IMR-90 (cell line): ENCODE data around the gene SPTB. TPM values are rescaled to one million over a fixed set of nuclear protein-coding genes. Genes with fewer than 3 reads are reported as not detected.

ENCODE experiments used
- ATAC-seq: fragments of 200-7000 bp; cut with Tn5 transposase; 2 replicates; pipeline ENCODE4 v1.9.1; 2020; ENCODE audit warnings: low read depth, mild to moderate bottlenecking, moderate library complexity
- BruUV-seq: library from RNA; stranded (reverse); fragments of 400-500 nt; replicated peaks from 2 replicates; lab custom pipeline; 2021; lab: Mats Ljungman, UMichigan
- CTCF ChIA-PET: fragments of 300-600 bp; formaldehyde crosslinking; extraction: SDS; loops from one replicate; lab custom pipeline; 2021; ENCODE audit warnings: antibody characterized with exemption; lab: Yijun Ruan, JAX
- POLR2A ChIA-PET: fragments of 300-600 bp; sonication (Branson Sonifier 250); formaldehyde crosslinking; loops from one replicate; lab custom pipeline; 2022; ENCODE audit warnings: antibody characterized with exemption; ENCODE audit not compliant: unreplicated experiment; lab: Charles Lee
- DNase-seq: peaks from one replicate; pipeline ENCODE4 v3.0.0; 2013
- H2AFZ ChIP-seq: replicated peaks from 2 replicates; pipeline ENCODE3; 2013; ENCODE audit warnings: low read length, mild to moderate bottlenecking; ENCODE audit not compliant: poor library complexity
- H2AK5ac ChIP-seq: 2 replicates; pipeline ENCODE4 v1.6.1; 2013; ENCODE audit warnings: low read depth, low read length, inconsistent platforms
- H2AK9ac ChIP-seq: replicated peaks from 2 replicates; pipeline ENCODE3; 2013; ENCODE audit warnings: mild to moderate bottlenecking, low read depth, low read length, moderate library complexity; ENCODE audit not compliant: poor library complexity
- H2BK120ac ChIP-seq: 2 replicates; pipeline ENCODE4 v1.6.1; 2013; ENCODE audit warnings: low read depth, low read length, inconsistent platforms
- H2BK15ac ChIP-seq: 3 replicates; pipeline ENCODE4 v1.6.1; 2013; ENCODE audit warnings: low read depth, low read length, inconsistent platforms
- H2BK20ac ChIP-seq: 2 replicates; pipeline ENCODE4 v1.6.1; 2013; ENCODE audit warnings: low read depth, mild to moderate bottlenecking, inconsistent platforms, low read length, moderate library complexity
- H2BK5ac ChIP-seq: 2 replicates; pipeline ENCODE4 v1.6.1; 2013; ENCODE audit warnings: mild to moderate bottlenecking, low read depth, low read length, inconsistent platforms; ENCODE audit not compliant: poor library complexity, severe bottlenecking
- H3K14ac ChIP-seq: replicated peaks from 2 replicates; pipeline ENCODE4 v1.6.1; 2013; ENCODE audit warnings: low read depth, low read length, inconsistent platforms
- H3K18ac ChIP-seq: 2 replicates; pipeline ENCODE4 v1.6.1; 2013; ENCODE audit warnings: low read depth, low read length, control low read depth
- H3K23ac ChIP-seq: 2 replicates; pipeline ENCODE4 v1.6.1; 2013; ENCODE audit warnings: low read depth, low read length, inconsistent platforms
- H3K27ac ChIP-seq: 2 replicates; pipeline ENCODE4 v1.5.1; 2013; ENCODE audit warnings: mild to moderate bottlenecking, control low read depth, low read length; ENCODE audit not compliant: insufficient read depth
- H3K27me3 ChIP-seq: 2 replicates; pipeline ENCODE4 v1.6.1; 2013; ENCODE audit warnings: low read length; ENCODE audit not compliant: control insufficient read depth, insufficient read depth
- H3K36me3 ChIP-seq: 2 replicates; pipeline ENCODE4 v1.6.1; 2013; ENCODE audit warnings: low read length, mixed read lengths; ENCODE audit not compliant: control insufficient read depth, insufficient read depth
- H3K4ac ChIP-seq: 2 replicates; pipeline ENCODE4 v1.6.1; 2013; ENCODE audit warnings: low read depth, low read length, inconsistent platforms
- H3K4me1 ChIP-seq: 2 replicates; pipeline ENCODE4 v1.6.1; 2013; ENCODE audit warnings: low read length, mixed read lengths; ENCODE audit not compliant: control insufficient read depth, insufficient read depth
- H3K4me2 ChIP-seq: 2 replicates; pipeline ENCODE4 v1.6.1; 2013; ENCODE audit warnings: low read depth, mild to moderate bottlenecking, control low read depth, low read length, moderate library complexity
- H3K4me3 ChIP-seq: 2 replicates; pipeline ENCODE4 v1.5.1; 2013; ENCODE audit warnings: low read depth, mild to moderate bottlenecking, control low read depth, low read length, moderate library complexity; ENCODE audit not compliant: insufficient read depth
- H3K56ac ChIP-seq: 2 replicates; pipeline ENCODE4 v1.6.1; 2013; ENCODE audit warnings: low read length, inconsistent platforms; ENCODE audit not compliant: insufficient read depth; ENCODE audit errors: extremely low read depth
- H3K79me1 ChIP-seq, 2 experiments: 2 replicates each; pipeline ENCODE4 v1.6.1; 2013; ENCODE audit warnings: low read length in 2 of 2, inconsistent platforms in 1 of 2, low read depth in 1 of 2
- H3K9ac ChIP-seq: 2 replicates; pipeline ENCODE4 v1.6.1; 2013; ENCODE audit warnings: low read depth, low read length, control low read depth
- H3K9me1 ChIP-seq: 2 replicates; pipeline ENCODE4 v1.6.1; 2013; ENCODE audit warnings: low read length, inconsistent platforms; ENCODE audit not compliant: insufficient read depth
- H3K9me3 ChIP-seq: 2 replicates; pipeline ENCODE4 v1.6.1; 2013; ENCODE audit warnings: low read length; ENCODE audit not compliant: control insufficient read depth, insufficient read depth
- H4K20me1 ChIP-seq: 2 replicates; pipeline ENCODE4 v1.6.1; 2013; ENCODE audit warnings: low read length, inconsistent platforms; ENCODE audit not compliant: insufficient read depth
- H4K5ac ChIP-seq: 2 replicates; pipeline ENCODE4 v1.6.1; 2013; ENCODE audit warnings: mild to moderate bottlenecking, low read depth, low read length, control low read depth
- H4K8ac ChIP-seq, 2 experiments: 2 replicates each; pipeline ENCODE4 v1.6.1; 2013; ENCODE audit warnings: low read depth in 2 of 2, low read length in 2 of 2, control low read depth in 1 of 2, inconsistent platforms in 1 of 2
- H4K91ac ChIP-seq: 2 replicates; pipeline ENCODE4 v1.6.1; 2013; ENCODE audit warnings: low read depth, low read length, inconsistent platforms; ENCODE audit not compliant: insufficient read depth
- BHLHE40 ChIP-seq: fragments of 150-350 bp; IDR thresholded peaks from 2 replicates; pipeline ENCODE4 v1.6.1; 2016; ENCODE audit warnings: mild to moderate bottlenecking, low read depth, low read length
- MAFK ChIP-seq: IDR thresholded peaks from 2 replicates; pipeline ENCODE4 v1.6.1; 2012; ENCODE audit warnings: low read depth, low read length, improper control_type of control experiment
- SMC3 ChIP-seq: fragments of 150-350 bp; IDR thresholded peaks from 2 replicates; pipeline ENCODE4 v1.6.1; 2016; ENCODE audit warnings: low read depth, mild to moderate bottlenecking, antibody characterized with exemption, low read length, moderate library complexity
- WGBS, 2 experiments: methylation state at CpG; one replicate each; pipeline versions ENCODE4 v1.1.5 to v1.1.7; 2013; ENCODE audit warnings: missing lambda C conversion rate in 2 of 2; ENCODE audit not compliant: insufficient read length in 1 of 2; ENCODE audit errors: extremely low coverage in 2 of 2; 5-methylcytosine and 5-hydroxymethylcytosine counted together
- dilution Hi-C: fragments of 300-500 bp; cut with HindIII; formaldehyde crosslinking; loops from one replicate; pipeline ENCODE4 v1.14.3; 2018; ENCODE audit warnings: low sequenced_read_pairs; ENCODE audit not compliant: unreplicated experiment
- in situ Hi-C: fragments of 300-500 bp; cut with MboI; formaldehyde crosslinking; loops from 3 replicates; pipeline ENCODE4 v1.14.3; 2019; ENCODE audit warnings: low sequenced_read_pairs, inconsistent platforms, mixed read lengths
- intact Hi-C: fragments of 100-400 bp; cut with micrococcal nuclease; formaldehyde crosslinking; loops from 2 replicates; pipeline ENCODE4 v1.10.0; 2022
- polyA plus RNA-seq, 3 experiments: library from polyadenylated mRNA; depleted of rRNA; stranded (reverse); fragments of >200 nt; gene quantifications; 2 replicates each; pipeline ENCODE4 v1.2.3, GENCODE V29; 2012; ENCODE audit warnings: low replicate concordance in 1 of 3
- total RNA-seq: library from RNA; depleted of rRNA; stranded (reverse); fragments of >200 nt; gene quantifications from 2 replicates; pipeline ENCODE4 v1.2.3, GENCODE V29; 2012

SPTB gene
- total and polyA plus RNA-seq, 2 of the 4 experiments (the other 2 are of a cell fraction), result under 0.01 to 0.07 TPM

GRCh38 chr14:64763085-64763782 lies 116.5 kb downstream of the SPTB start:
- no peak for DNase-seq

More at GRCh38 chr14:64763085-64763782, 116.5 kb downstream of the SPTB start:
- peak overlapping the region; percentile 52 for H4K91ac ChIP-seq
- H3K56ac ChIP-seq, result no peak overlapping the region
- H2BK120ac ChIP-seq, result peak overlapping the region; percentile 23; the same call in 1 of the 2 replicates
- no peak overlapping the region for H3K4me2 ChIP-seq
- H4K20me1 ChIP-seq, result 0 out of 2 replicates have a peak, but pooled peaks cover 6% of the 10 kb centered on the region
- H3K79me1 ChIP-seq, result no peaks in the 10 kb centered on the region
- H4K8ac ChIP-seq, result no peak overlapping the region
- H3K9ac ChIP-seq, result no peak overlapping the region
- BruUV-seq, result no TSS peak
- ChIA-PET POLR2A (no interaction called here), CTCF (no interaction called here)
- no peak overlapping the region for H3K23ac ChIP-seq
- no peak for TF ChIP-seq BHLHE40
- TF ChIP-seq SMC3, result no peak
- TF ChIP-seq MAFK, result peak; percentile 58
- H3K9me1 ChIP-seq, result peaks cover 18% of the 10 kb centered on the region
- no peaks in the 10 kb centered on the region for H3K27me3 ChIP-seq
- peak overlapping the region; percentile 33; the same call in 2 of the 3 replicates for H2BK15ac ChIP-seq
- no peak overlapping the region for H3K14ac ChIP-seq
- H3K36me3 ChIP-seq, result no peaks in the 10 kb centered on the region
- H4K5ac ChIP-seq, result no peak overlapping the region; the same call in 1 of the 2 replicates
- H3K9me3 ChIP-seq, result no peaks in the 10 kb centered on the region
- no peak overlapping the region for H2BK5ac ChIP-seq
- H3K4me3 ChIP-seq, result no peak overlapping the region
- peak overlapping the region; percentile 52; the same call in 1 of the 2 replicates for H2BK20ac ChIP-seq
- no peak for ATAC-seq
- in situ Hi-C loops, result loop anchor here (5.0 to 10.0 kb wide), 2 partner anchors 91 to 228 kb away; no protein-coding TSS in a partner anchor
- peak overlapping the region; percentile 82 for H2AK9ac ChIP-seq
- peak overlapping the region; percentile 57 for H2AK5ac ChIP-seq
- intact Hi-C loops, result loop anchor here (2.0 to 5.0 kb wide), 2 partner anchors 129 to 258 kb away; partner anchors contain the start of gene ZBTB1
- no peak overlapping the region for H3K27ac ChIP-seq
- 60% methylated on average over 2 of the region's 11 CpGs; no CpG with 5 or more reads in 1 of the 2 experiments for WGBS, 2 experiments
- no peak overlapping the region for H2AFZ ChIP-seq
- peak overlapping the region; percentile 19 for H3K4ac ChIP-seq
- H3K4me1 ChIP-seq, result peaks cover 43% of the 10 kb centered on the region
- dilution Hi-C loops, result no loop called here
- H3K18ac ChIP-seq, result no peak overlapping the region
